Measurements from ENCODE around the gene LRRD1. TPM values are rescaled to one million over a fixed set of nuclear protein-coding genes. Genes with fewer than 3 reads are reported as not detected.
A peak's percentile ranks its signal among the peaks of the same experiment; 100 is the strongest.
"Not testable (repeated sequence)": the region's sequence is repeated elsewhere in the genome, so short reads cannot be mapped to it uniquely, and the experiment has no call there.

LRRD1 gene
- polyA plus RNA-seq, 4 donors = 0.11 to 0.95 (median 0.34) TPM

- not testable (repeated sequence) for DNase-seq (ENCODE audit: low read depth in 4 of 4, low spot score in 2 of 4)
Measured at GRCh38 chr7:92143192-92143880, 35.6 kb downstream of the LRRD1 start.

GRCh38 chr7:92142791-92143190 lies 36.2 kb downstream of the LRRD1 start:
- not testable (repeated sequence) for DNase-seq (ENCODE audit: low read depth in 4 of 4, low spot score in 2 of 4)

- DNase-seq (ENCODE audit: low read depth in 4 of 4, low spot score in 2 of 4) = no peak
Measured at GRCh38 chr7:92141161-92141560, 37.8 kb downstream of the LRRD1 start.

DNA sequence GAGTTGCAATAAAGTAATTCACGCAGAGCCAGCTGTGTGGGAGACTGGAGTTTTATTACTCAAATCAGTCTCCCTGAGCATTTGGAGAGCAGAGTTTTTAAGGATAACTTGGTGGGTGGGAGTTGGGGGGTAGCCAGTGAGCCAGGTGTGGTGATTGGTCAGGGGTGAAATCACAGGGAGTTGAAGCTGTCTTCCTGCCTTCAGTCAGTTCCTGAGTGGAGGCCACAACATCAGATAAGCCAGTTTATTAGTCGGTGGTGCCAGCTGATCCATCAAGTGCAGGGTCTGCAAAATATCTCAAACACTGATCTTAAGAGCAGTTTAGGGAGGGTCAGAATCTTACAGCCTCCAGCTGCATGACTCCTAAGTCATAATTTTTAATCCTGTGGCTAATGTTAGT lies 41.4 kb downstream of the LRRD1 start:
- DNase-seq (ENCODE audit: low read depth in 4 of 4, low spot score in 2 of 4) = peak in 3 of 4 donors; percentile 52 to 76 (median 76)

- DNase-seq (ENCODE audit: low read depth in 4 of 4, low spot score in 2 of 4) = peak; percentile 20 to 82 (median 43)
Measured at GRCh38 chr7:92135052-92135889, 43.7 kb downstream of the LRRD1 start.

- peak; percentile 93 to 98 (median 96) for DNase-seq (ENCODE audit: low read depth in 4 of 4, low spot score in 2 of 4)
Measured at GRCh38 chr7:92134271-92135051, 44.5 kb downstream of the LRRD1 start, which contains the start of gene CYP51A1. CYP51A1 (minus strand) TSS chr7:92134477; CDS start chr7:92134364, 113 bp downstream.

- peak in 3 of 4 donors; percentile 59 to 71 (median 68) for DNase-seq (ENCODE audit: low read depth in 4 of 4, low spot score in 2 of 4)
Measured at GRCh38 chr7:92133737-92134270, 45.1 kb downstream of the LRRD1 start.

DNA sequence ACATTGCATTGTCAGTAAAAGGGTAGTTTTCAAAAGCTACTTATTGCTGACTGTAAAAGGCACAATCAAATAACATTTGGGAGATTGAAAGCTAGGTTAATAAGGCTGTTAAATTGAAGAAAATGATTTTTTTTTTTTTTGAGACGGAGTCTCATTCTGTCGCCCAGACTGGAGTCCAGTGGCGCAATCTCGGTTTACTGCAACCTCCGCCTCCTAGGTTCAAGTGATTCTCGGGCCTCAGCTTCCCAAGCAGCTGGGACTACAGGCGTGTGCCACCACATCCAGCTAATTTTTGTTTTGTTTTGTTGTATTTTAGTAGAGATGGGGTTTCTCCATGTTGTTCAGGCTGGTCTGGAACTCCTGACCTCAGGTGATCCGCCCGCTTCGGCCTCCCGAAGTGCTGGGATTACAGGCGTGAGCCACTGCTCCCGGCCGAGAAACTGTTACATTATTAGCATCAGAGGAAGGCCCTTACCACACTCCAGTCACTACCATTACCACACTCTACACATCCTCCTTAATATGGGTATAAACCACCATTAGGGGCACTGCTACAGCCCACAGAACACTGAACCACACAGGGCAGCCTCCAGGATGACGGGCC lies 45.7 kb downstream of the LRRD1 start:
- no peak for DNase-seq (ENCODE audit: low read depth in 4 of 4, low spot score in 2 of 4)

DNA sequence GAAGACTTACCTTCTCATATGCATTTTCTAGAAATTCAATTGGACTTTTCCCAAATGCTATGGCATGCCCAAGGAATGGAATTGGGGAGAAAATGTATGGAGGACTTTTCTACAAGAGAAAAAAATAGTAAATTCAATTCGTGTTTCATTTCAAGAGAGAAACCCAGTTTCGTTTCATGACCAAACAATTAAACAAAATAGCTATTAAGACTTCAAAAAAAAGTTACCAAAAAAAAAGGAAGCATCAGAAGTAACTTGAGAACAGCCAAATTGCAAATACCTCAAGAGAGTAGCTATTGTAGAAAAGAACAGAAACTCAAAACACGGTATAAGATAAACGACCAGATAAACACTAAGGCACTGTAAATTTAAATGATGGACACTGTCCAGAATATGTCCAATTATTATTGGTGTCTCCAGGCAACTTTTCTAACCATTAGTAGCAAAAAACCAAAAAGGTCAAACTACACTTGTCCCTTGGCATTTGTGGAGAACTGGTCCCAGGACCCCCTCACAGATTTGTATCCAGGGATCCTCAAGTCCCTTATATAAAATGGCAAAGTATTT lies 47.1 kb downstream of the LRRD1 start:
- DNase-seq (ENCODE audit: low read depth in 4 of 4, low spot score in 2 of 4) = no peak

DNA sequence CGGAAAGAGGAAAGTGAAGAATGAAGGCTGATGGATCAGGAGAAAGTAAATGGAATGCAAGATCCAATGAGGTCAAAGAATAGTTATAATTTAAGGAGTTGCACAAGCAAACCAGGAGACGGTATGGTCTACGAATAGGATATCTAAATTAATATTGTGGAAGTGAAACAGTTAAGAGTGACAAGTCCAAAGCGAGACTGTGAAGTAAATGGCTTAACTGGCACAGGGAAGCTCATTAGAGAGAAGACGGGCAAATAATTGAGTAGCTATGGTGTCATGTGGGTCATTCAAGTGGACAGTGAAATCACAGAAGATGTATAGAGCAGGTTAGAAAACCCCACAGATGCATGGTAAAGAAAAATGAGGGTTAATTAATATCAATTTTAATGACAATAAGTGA lies 47.8 kb downstream of the LRRD1 start:
- no peak for DNase-seq (ENCODE audit: low read depth in 4 of 4, low spot score in 2 of 4)

DNA sequence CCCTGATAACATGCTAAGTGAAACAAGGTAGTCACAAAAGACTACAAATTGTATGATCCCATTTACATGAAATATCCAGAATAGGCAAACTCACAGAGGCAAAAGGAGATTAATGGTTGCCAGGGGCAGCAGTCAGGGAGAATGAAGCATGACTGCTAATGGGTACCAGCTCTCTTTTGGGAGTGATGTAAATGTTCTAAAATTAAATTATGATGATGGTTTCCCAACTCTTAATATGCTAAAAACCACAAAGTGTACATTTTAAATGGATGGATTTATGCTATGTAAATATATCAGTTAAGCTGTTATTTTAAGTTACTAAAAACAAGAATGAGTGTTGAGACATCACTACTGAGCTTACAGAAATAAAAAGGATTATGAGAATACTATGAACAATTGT lies 57.3 kb downstream of the LRRD1 start:
- no peak for DNase-seq (ENCODE audit: low read depth in 4 of 4, low spot score in 2 of 4)

- no peak for DNase-seq (ENCODE audit: low read depth in 4 of 4, low spot score in 2 of 4)
Measured at GRCh38 chr7:92119213-92119759, 59.7 kb downstream of the LRRD1 start.

- DNase-seq (ENCODE audit: low read depth in 4 of 4, low spot score in 2 of 4) = no peak
Measured at GRCh38 chr7:92116949-92117348, 62.0 kb downstream of the LRRD1 start.

GRCh38 chr7:92115821-92116220 lies 63.1 kb downstream of the LRRD1 start:
- no peak for DNase-seq (ENCODE audit: low read depth in 4 of 4, low spot score in 2 of 4)

DNA sequence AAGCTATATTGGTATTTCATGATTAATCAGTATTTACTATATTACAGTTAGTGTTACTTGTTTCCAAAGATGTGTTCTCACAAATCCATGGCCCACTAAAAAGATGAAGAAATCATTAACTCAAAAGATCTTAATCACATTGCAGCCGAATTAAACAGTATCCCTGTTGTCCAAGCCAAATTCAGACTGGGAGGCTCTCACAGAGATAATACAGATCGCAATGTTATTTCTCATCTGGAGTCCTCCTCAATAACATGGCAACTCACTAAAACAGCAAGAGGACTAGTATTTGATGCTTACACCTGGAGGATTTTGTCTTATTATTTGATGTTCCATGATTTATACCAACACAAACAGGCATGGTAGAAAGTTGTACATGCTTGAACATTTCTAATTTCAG lies 68.1 kb downstream of the LRRD1 start:
- DNase-seq (ENCODE audit: low read depth in 4 of 4, low spot score in 2 of 4) = no peak

GRCh38 chr7:92108821-92109220 lies 70.1 kb downstream of the LRRD1 start:
- no peak for DNase-seq (ENCODE audit: low read depth in 4 of 4, low spot score in 2 of 4)

DNA sequence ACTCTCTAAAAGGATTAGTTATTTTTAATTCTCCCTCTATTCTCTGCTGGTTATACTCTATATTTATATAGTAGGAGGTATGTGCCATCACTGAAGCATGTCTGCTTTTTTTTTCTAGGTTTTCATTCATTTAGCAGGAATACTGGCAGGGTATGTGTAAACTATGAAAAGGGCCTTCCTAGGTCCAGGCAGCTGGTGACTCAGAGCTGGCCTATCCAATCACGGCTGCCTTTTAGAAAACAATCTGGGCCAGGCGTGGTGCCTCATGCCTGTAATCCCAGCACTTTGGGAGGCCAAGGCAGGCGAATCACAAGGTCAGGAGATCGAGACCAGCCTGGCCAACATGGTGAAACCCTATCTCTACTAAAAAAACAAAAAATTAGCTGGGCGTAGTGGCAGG lies 76.1 kb downstream of the LRRD1 start:
- DNase-seq (ENCODE audit: low read depth in 4 of 4, low spot score in 2 of 4) = not testable (repeated sequence)

DNA sequence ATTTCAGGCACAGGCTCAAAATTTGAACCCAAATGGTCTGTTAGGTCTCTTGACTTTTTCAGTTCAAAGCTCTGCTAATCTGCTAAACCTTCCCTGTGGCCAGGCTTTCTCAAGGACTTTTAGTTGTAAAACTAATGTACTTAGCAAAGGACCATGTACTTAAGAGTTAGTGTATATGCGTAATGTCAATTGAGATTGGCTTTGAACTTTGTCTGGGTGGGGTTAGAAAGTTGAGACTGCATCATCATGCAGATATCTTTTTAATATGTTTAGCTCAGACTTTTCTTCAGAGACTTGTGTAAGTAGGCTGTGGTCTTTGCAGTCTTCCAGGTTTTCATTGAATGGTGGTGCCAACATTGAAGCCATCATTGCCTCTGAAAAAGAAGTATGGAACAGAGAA lies 78.4 kb downstream of the LRRD1 start:
- no peak for DNase-seq (ENCODE audit: low read depth in 4 of 4, low spot score in 2 of 4)

DNA sequence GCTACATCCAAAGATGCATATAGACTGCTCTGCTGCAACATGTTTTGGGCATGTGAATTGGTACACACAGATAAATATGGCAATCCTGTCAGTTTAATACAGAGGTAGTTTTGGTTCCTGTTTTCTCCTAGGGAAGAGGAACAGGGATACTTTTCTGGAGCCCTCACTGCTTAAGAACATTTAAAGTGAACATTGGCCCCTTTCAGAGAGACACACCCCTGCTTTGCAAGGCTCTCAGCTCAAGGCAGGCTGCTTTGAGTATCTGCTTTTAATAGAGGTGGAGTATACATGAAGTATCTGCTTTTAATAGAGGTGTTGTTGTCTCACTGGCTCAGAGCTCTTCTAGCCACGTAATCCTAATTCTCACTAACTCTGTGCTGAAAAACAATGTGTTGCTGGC lies 83.6 kb downstream of the LRRD1 start:
- no peak for DNase-seq (ENCODE audit: low read depth in 4 of 4, low spot score in 2 of 4)
